ENCODE measurements around the gene GPR137C.

GRCh38 chr14:52640137-52640536 lies 87.5 kb downstream of the GPR137C start:
- no peak for TF ChIP-seq CTCF (IDR thresholded peaks at IDR 0.05)
- TF ChIP-seq POLR2A (IDR thresholded peaks at IDR 0.05), result no peak
